ENCODE data around the gene WDR20. TPM values are rescaled to one million over a fixed set of nuclear protein-coding genes. Genes with fewer than 3 reads are reported as not detected.

Gene WDR20
- polyA plus RNA-seq, 1 donor = 30.3 TPM

DNA sequence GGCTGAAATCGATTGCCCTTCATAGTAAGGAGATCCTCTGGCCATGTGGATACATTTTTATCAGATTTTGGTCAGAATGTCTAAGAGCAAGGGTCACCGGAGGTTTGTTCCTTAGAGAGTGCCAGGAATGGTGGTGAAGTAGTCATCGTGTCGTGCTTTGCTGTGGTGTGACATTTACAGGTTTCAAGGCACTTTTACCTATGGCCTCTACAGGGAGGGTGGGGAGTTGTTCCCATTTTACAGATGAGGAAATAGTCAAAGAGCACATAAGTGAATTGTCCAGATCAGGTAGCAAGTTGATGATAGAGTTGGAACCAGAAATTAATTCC is 57.2 kb downstream of the WDR20 start:
- no peak for DNase-seq

- peak; percentile 31 for DNase-seq
Measured at GRCh38 chr14:102197317-102197853, 57.7 kb downstream of the WDR20 start.

DNA sequence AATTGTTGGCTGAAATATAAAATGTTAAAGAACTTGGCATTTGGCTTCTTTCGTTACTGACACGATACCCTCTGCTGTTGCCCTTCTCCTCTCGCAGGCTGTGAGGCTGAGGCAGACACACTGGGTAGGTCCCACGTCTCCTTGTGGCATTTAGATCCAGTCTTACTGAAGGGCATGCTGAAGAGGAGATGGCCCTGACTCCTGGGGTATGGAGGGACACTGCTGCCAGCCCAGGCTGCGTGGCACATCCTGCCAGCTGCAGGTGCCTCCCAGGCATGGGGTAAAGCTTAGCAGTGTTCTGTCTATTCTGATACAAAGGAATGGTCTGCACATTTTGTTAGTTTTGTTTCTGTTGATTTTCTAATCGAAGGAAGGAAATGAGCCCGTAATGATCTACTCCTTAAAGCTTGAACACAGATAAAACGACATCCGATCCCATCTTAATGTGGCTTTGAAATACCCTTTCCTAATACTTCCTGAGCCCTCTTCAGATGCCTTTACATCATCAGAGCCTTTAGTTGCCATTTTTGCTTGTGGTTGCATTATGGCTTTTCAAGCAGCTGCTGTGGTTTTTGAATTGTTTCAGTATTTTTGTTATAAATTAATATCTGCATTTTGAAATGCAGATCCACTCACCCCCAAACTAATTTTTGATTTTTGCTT is 61.1 kb downstream of the WDR20 start:
- DNase-seq = no peak

GRCh38 chr14:102201353-102201738 is 61.6 kb downstream of the WDR20 start:
- no peak for DNase-seq

- DNase-seq = no peak
Measured at GRCh38 chr14:102201776-102202175, 62.1 kb downstream of the WDR20 start.

- DNase-seq = no peak
Measured at GRCh38 chr14:102202944-102203343, 63.2 kb downstream of the WDR20 start.

DNA sequence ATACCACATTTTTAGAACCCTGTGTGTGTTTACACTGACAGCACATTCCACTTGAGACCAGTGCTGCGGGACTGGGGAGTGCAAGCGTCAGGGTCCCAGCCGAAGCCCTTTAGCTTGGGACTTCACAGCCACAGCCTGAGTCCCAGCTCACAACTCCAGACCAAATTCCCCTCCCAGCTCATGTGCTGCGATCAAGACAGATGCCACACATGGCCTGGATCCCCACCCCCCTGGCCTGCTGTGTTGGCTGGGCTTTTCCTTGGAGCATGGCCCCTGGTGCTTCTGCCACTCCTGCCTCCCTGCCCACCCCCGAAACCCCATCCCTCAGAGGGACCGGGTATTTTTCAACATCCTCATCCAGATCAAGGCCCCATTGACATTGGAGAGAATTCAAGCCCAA is 63.7 kb downstream of the WDR20 start:
- no peak for DNase-seq

GRCh38 chr14:102205560-102205959 is 65.9 kb downstream of the WDR20 start:
- DNase-seq = no peak

- peak; percentile 21 for DNase-seq
Measured at GRCh38 chr14:102206918-102207317, 67.2 kb downstream of the WDR20 start.

DNA sequence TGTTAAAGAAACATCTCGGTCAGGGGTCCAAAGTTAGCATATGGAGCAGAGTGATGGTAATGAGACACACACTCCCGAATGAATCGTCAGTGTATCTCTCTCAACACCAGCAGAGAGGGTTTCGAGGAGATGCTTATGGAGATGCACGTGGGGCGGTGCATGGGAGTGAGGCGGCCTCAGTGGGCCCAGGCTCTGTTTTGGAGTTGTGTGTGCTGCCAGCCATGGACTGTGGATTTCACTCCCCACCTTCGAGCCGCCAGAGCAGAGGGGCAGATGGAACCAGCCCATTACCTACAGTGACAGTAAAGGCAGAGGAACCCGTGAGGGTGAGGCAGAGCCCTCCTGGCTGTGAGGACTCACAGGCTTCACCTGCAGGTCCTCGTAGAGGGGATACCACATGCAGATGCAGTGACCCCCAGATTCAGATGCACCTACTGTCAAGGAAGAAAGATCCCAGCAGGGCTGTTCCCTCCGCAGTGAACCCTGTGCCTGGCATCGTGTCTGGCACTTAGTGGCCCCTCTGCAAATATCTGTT is 68.2 kb downstream of the WDR20 start:
- DNase-seq = no peak

GRCh38 chr14:102208741-102209140 is 69.0 kb downstream of the WDR20 start:
- DNase-seq = no peak

GRCh38 chr14:102209224-102209966 is 69.7 kb downstream of the WDR20 start:
- peak; percentile 60 for DNase-seq

DNA sequence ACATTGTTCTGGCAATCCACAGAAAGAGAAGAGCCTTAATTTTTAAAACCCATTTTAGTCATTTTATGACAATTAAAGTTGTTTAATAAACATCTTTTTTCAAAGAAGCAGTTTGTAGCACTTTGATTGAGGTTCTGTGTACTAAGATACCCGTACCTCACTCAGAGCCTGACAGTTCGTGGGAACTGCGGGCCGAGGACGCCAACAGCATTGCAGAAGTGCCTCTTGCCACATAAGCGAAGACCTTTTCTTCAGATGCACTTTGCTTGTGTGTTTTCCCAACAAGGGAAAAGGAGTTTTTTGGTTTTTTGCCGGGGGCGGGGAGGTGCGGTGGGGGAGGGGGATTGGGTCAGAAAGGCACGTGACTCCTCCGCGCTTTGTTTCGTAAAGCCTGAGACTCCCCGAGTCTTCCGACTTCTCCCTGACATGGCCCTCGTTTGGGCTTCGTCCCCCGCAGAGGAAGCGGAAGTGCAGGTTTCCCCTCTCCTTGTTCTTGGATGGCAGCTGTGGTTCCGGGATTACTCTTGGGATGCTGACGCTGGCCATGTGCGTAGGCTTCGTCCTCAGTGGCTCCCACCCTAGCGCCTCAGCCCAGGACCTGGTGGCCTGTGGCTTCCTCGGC is 70.8 kb downstream of the WDR20 start:
- DNase-seq = no peak

DNA sequence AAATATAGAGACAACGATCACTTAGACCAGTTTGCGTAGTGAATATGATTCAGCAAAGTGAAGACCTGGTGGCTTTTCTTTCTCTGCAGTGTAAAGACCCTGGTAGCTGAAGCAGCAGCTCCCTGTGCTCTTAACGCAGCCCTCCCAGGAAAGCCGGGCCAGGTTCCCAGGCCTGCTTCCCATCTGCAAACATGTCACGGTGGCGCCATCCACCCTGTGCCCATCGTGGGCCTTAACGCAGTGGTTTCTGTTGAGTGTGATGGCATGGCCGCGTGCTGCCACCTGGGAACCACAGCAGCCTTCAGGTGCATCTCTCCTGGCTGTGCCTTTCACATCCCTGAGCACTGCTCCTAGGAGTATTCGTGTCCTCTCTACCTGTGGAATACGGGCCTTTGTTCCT is 71.5 kb downstream of the WDR20 start:
- DNase-seq = no peak

GRCh38 chr14:102212356-102212755 is 72.7 kb downstream of the WDR20 start:
- DNase-seq = no peak

DNA sequence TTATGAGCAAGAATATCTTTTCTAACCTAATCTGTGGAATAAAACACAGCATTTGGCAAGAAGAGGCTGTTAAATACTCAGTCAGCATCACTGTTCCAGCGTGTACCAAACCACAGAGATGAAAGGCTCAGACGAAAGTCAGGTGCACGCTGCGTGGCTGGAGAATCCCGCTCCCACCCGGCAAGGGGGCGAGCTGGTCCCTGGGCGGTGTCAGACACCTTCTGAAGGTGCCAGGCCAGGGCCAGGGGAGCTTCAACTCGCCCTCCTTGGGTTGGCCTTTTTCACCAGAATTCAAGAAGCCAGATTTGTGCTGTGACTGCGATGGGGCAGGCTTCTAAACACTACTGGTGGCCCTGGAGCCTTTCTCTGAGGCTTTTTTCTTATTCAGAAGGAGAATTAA is 73.1 kb downstream of the WDR20 start:
- no peak for DNase-seq

DNA sequence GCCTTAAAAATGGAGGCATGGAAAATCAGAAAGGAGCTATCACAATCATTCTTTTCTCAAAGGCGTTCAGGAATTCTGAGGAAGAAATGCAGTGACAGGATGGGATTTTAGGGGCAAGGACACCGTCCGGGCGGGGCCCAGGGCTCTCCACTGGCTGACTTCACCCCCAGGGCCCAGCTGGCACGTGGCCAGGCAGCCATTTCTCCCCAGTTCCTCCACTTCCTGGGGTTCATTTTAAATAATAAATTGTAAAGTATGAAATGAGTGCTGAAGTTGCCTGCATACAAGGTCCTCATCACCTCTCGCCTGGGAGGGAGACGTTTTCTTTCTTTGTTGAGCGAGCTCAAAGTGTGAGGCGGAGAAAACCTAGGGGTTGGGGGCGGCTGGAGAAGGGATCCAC is 73.8 kb downstream of the WDR20 start:
- no peak for DNase-seq

GRCh38 chr14:102213984-102214658 is 74.4 kb downstream of the WDR20 start:
- DNase-seq = no peak

GRCh38 chr14:102215071-102215470 is 75.4 kb downstream of the WDR20 start:
- no peak for DNase-seq

DNA sequence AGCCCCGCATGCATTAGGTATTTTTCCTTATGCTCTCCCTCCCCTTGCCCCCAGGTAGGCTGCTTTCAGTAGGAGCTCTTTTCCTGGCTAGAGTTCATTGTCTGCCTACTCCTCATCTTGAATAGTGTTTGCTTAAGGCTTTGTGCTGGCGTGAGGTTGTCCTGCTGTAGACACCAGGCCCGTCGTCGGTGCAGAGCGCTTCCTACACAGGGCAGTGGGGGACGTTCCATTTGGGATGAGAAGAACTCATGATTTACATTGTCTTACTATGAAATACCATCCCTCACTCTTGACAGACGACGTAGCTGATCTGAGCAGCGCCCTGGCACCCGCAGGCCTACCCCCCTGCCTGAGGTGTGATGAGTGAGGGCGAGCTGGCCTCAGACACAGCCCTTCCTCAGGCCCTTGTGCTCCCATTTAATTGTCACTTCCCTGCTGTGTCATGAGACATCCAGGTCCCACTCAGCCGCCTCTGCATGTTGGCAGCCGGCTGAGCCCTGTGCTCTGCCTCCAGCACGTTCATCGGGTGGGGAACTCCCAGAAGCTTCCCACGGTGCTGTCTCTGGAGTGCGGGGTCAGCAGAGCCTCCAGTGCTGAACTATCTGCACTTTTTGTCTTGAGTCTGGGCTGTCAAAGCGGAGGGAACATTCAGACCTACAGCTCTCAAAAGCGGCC is 76.0 kb downstream of the WDR20 start:
- no peak for DNase-seq

- DNase-seq = no peak
Measured at GRCh38 chr14:102217399-102217798, 77.7 kb downstream of the WDR20 start.

- no peak for DNase-seq
Measured at GRCh38 chr14:102217987-102218421, 78.3 kb downstream of the WDR20 start.
